Measurements from ENCODE around the gene CYB5R2.
A peak's percentile ranks its signal among the peaks of the same experiment; 100 is the strongest.

- TF ChIP-seq CTCF (conservative IDR thresholded peaks at IDR 0.05; ENCODE audit: low read length) = peak; percentile 71
- no peak for TF ChIP-seq EZH2phosphoT487 (IDR thresholded peaks at IDR 0.05; ENCODE audit: borderline replicate concordance)
These were observed 15.8 kb downstream of the CYB5R2 start for GRCh38 chr11:7657306-7658025.

Measured in Loucy (cell line).